Stimulated activated naive CD8-positive, alpha-beta T cell treated with anti-CD3 and anti-CD28 coated beads, Interleukin-15, amount 100 ng/mL, for 72 hours (primary cell): ENCODE data around the gene ADAMTS6.
"Not testable (repeated sequence)": the region's sequence is repeated elsewhere in the genome, so short reads cannot be mapped to it uniquely, and the experiment has no call there.

Source experiments
- ATAC-seq: fragments of 150-1000 bp; cut with Tn5 transposase; 2 replicates; pipeline ENCODE4 v1.10.0; 2021; ENCODE audit warnings: mild to moderate bottlenecking, moderate library complexity
- DNase-seq, 2 donors: peaks; one replicate each; pipeline ENCODE4 v3.0.0; 2021 to 2022
- H3K27ac Mint-ChIP-seq, 2 donors: one replicate each; pipeline ENCODE4 v1.8.0; 2022; ENCODE audit warnings: mild to moderate bottlenecking in 2 of 2, mixed read lengths in 2 of 2, moderate library complexity in 2 of 2
- H3K27me3 Mint-ChIP-seq: one replicate; pipeline ENCODE4 v1.8.0; 2022; ENCODE audit warnings: mixed read lengths
- H3K4me1 Mint-ChIP-seq: one replicate; pipeline ENCODE4 v1.8.0; 2022; ENCODE audit warnings: mild to moderate bottlenecking, mixed read lengths
- H3K4me3 Mint-ChIP-seq, 2 donors: one replicate each; pipeline ENCODE4 v1.8.0; 2022; ENCODE audit warnings: mild to moderate bottlenecking in 2 of 2, mixed read lengths in 2 of 2, moderate library complexity in 1 of 2
- H3K9me3 Mint-ChIP-seq, 2 donors: one replicate each; pipeline ENCODE4 v1.8.0; 2022; ENCODE audit warnings: mixed read lengths in 2 of 2

ADAMTS6 gene

GRCh38 chr5:65186646-65187227, 295.0 kb downstream of the ADAMTS6 start:
- Mint-ChIP-seq H3K27ac (no peak overlapping the region), H3K4me3 (no peak overlapping the region), H3K27me3 (no peaks in the 10 kb centered on the region), H3K4me1 (peaks cover 20% of the 10 kb centered on the region), H3K9me3 (no peaks in the 10 kb centered on the region)
- ATAC-seq: no peak
- DNase-seq: no peak

- no peak overlapping the region for H3K4me3 Mint-ChIP-seq
- H3K27me3 Mint-ChIP-seq: no peaks in the 10 kb centered on the region
These were observed 296.3 kb downstream of the ADAMTS6 start for GRCh38 chr5:65185468-65185867.

GRCh38 chr5:65184780-65185179, 296.9 kb downstream of the ADAMTS6 start:
- peaks cover 9% of the 10 kb centered on the region for H3K4me1 Mint-ChIP-seq
- no peaks in the 10 kb centered on the region for H3K9me3 Mint-ChIP-seq
- no peaks in the 10 kb centered on the region for H3K27me3 Mint-ChIP-seq
- no peak overlapping the region for H3K27ac Mint-ChIP-seq
- no peak overlapping the region for H3K4me3 Mint-ChIP-seq
- ATAC-seq (no peak), DNase-seq (no peak)

More at GRCh38 chr5:65185468-65185867, 296.3 kb downstream of the ADAMTS6 start:
- DNase-seq (no peak), ATAC-seq (no peak)
- peaks cover 13% of the 10 kb centered on the region for H3K4me1 Mint-ChIP-seq
- no peak overlapping the region for H3K27ac Mint-ChIP-seq
- no peaks in the 10 kb centered on the region for H3K9me3 Mint-ChIP-seq

GRCh38 chr5:65174231-65174630, 307.5 kb downstream of the ADAMTS6 start:
- not testable (repeated sequence) for H3K9me3 Mint-ChIP-seq, H3K27me3 Mint-ChIP-seq, DNase-seq, ATAC-seq, H3K27ac Mint-ChIP-seq, H3K4me3 Mint-ChIP-seq
- peaks cover 21% of the 10 kb centered on the region for H3K4me1 Mint-ChIP-seq

- no peaks in the 10 kb centered on the region for H3K9me3 Mint-ChIP-seq
- no peak overlapping the region for H3K27ac Mint-ChIP-seq
- DNase-seq (no peak), ATAC-seq (no peak)
- no peaks in the 10 kb centered on the region for H3K27me3 Mint-ChIP-seq
- no peak overlapping the region for H3K4me3 Mint-ChIP-seq
- peaks cover 21% of the 10 kb centered on the region for H3K4me1 Mint-ChIP-seq
These were observed 308.6 kb downstream of the ADAMTS6 start for GRCh38 chr5:65173130-65173525.

- DNase-seq (peak; percentile 52 to 77), ATAC-seq (peak; percentile 100)
- Mint-ChIP-seq H3K27me3 (no peaks in the 10 kb centered on the region), H3K4me1 (peaks cover 21% of the 10 kb centered on the region), H3K4me3 (no peak overlapping the region), H3K27ac (no peak overlapping the region), H3K9me3 (no peaks in the 10 kb centered on the region)
These were observed 309.1 kb downstream of the ADAMTS6 start for GRCh38 chr5:65172486-65173129.

GRCh38 chr5:65171645-65172044, 310.1 kb downstream of the ADAMTS6 start:
- DNase-seq: no peak
- Mint-ChIP-seq H3K4me1 (peaks cover 21% of the 10 kb centered on the region), H3K9me3 (no peaks in the 10 kb centered on the region), H3K4me3 (no peak overlapping the region), H3K27ac (no peak overlapping the region), H3K27me3 (no peaks in the 10 kb centered on the region)
- no peak for ATAC-seq

GRCh38 chr5:65163698-65164097, 318.0 kb downstream of the ADAMTS6 start:
- no peak overlapping the region for H3K4me3 Mint-ChIP-seq
- H3K27me3 Mint-ChIP-seq: no peaks in the 10 kb centered on the region
- no peak overlapping the region for H3K27ac Mint-ChIP-seq
- H3K4me1 Mint-ChIP-seq: no peaks in the 10 kb centered on the region
- H3K9me3 Mint-ChIP-seq: no peaks in the 10 kb centered on the region
- no peak for DNase-seq
- ATAC-seq: no peak

- Mint-ChIP-seq H3K9me3 (no peaks in the 10 kb centered on the region), H3K4me1 (peaks cover 8% of the 10 kb centered on the region), H3K27me3 (no peaks in the 10 kb centered on the region), H3K27ac (no peak overlapping the region), H3K4me3 (no peak overlapping the region)
- ATAC-seq: no peak
- DNase-seq: no peak
These were observed 320.1 kb downstream of the ADAMTS6 start for GRCh38 chr5:65161655-65162054.

GRCh38 chr5:65157906-65158603, 323.7 kb downstream of the ADAMTS6 start:
- DNase-seq (no peak), ATAC-seq (peak; percentile 79)
- H3K27ac Mint-ChIP-seq: no peak overlapping the region
- no peak overlapping the region for H3K4me3 Mint-ChIP-seq
- no peaks in the 10 kb centered on the region for H3K27me3 Mint-ChIP-seq
- H3K9me3 Mint-ChIP-seq: no peaks in the 10 kb centered on the region
- peaks cover 8% of the 10 kb centered on the region for H3K4me1 Mint-ChIP-seq

GRCh38 chr5:65156933-65157332, 324.8 kb downstream of the ADAMTS6 start:
- ATAC-seq (no peak), DNase-seq (no peak)
- Mint-ChIP-seq H3K27me3 (no peaks in the 10 kb centered on the region), H3K9me3 (no peaks in the 10 kb centered on the region), H3K27ac (no peak overlapping the region), H3K4me1 (peaks cover 8% of the 10 kb centered on the region), H3K4me3 (no peak overlapping the region)

- no peaks in the 10 kb centered on the region for H3K9me3 Mint-ChIP-seq
- no peak for DNase-seq
These were observed 329.6 kb downstream of the ADAMTS6 start for GRCh38 chr5:65152131-65152530.

GRCh38 chr5:65151614-65152013, 330.1 kb downstream of the ADAMTS6 start:
- H3K4me3 Mint-ChIP-seq: no peak overlapping the region
- no peak for ATAC-seq
- no peaks in the 10 kb centered on the region for H3K27me3 Mint-ChIP-seq
- no peaks in the 10 kb centered on the region for H3K9me3 Mint-ChIP-seq
- H3K27ac Mint-ChIP-seq: no peak overlapping the region
- no peak for DNase-seq
- no peaks in the 10 kb centered on the region for H3K4me1 Mint-ChIP-seq

More at GRCh38 chr5:65152131-65152530, 329.6 kb downstream of the ADAMTS6 start:
- Mint-ChIP-seq H3K4me3 (no peak overlapping the region), H3K4me1 (no peaks in the 10 kb centered on the region), H3K27me3 (no peaks in the 10 kb centered on the region), H3K27ac (no peak overlapping the region)
- no peak for ATAC-seq

- no peak overlapping the region for H3K27ac Mint-ChIP-seq
- H3K9me3 Mint-ChIP-seq: no peaks in the 10 kb centered on the region
- no peak for ATAC-seq
- no peak overlapping the region for H3K4me3 Mint-ChIP-seq
- no peaks in the 10 kb centered on the region for H3K4me1 Mint-ChIP-seq
- H3K27me3 Mint-ChIP-seq: no peaks in the 10 kb centered on the region
- no peak for DNase-seq
These were observed 331.0 kb downstream of the ADAMTS6 start for GRCh38 chr5:65150599-65151304.

GRCh38 chr5:65149827-65150226, 331.9 kb downstream of the ADAMTS6 start:
- ATAC-seq (no peak), DNase-seq (no peak)
- H3K27ac Mint-ChIP-seq: no peak overlapping the region
- H3K4me3 Mint-ChIP-seq: no peak overlapping the region
- no peaks in the 10 kb centered on the region for H3K9me3 Mint-ChIP-seq
- no peaks in the 10 kb centered on the region for H3K27me3 Mint-ChIP-seq
- H3K4me1 Mint-ChIP-seq: no peaks in the 10 kb centered on the region
